Neural progenitor cell (in vitro differentiated cells): ENCODE results near the gene ZNF862. TPM values are rescaled to one million over a fixed set of nuclear protein-coding genes. Genes with fewer than 3 reads are reported as not detected.

Experiments used
- DNase-seq: peaks from one replicate; pipeline ENCODE4 v3.0.0-alpha.2; 2016; ENCODE audit warnings: low spot score
- H2AFZ ChIP-seq: fragments of 200-600 bp; sonication (generic); replicated peaks from 2 replicates; pipeline ENCODE4 v1.6.1; 2016; ENCODE audit warnings: antibody characterized with exemption
- H3F3A ChIP-seq: fragments of 200-600 bp; sonication (generic); 2 replicates; pipeline ENCODE4 v1.6.1; 2016; ENCODE audit warnings: antibody characterized with exemption, low read depth
- H3K27ac ChIP-seq: fragments of 200-600 bp; sonication (generic); 2 replicates; pipeline ENCODE4 v1.5.1; 2016; ENCODE audit warnings: mild to moderate bottlenecking
- H3K27me3 ChIP-seq: fragments of 200-600 bp; sonication (generic); 2 replicates; pipeline ENCODE4 v1.6.1; 2016; ENCODE audit warnings: mild to moderate bottlenecking, moderate library complexity
- H3K36me3 ChIP-seq: fragments of 200-600 bp; sonication (generic); 2 replicates; pipeline ENCODE4 v1.5.1; 2016
- H3K4me1 ChIP-seq: fragments of 200-600 bp; sonication (generic); 2 replicates; pipeline ENCODE4 v1.6.1; 2016; ENCODE audit warnings: mixed run types
- H3K4me2 ChIP-seq: fragments of 200-600 bp; sonication (generic); 2 replicates; pipeline ENCODE4 v1.6.1; 2016
- H3K4me3 ChIP-seq: fragments of 200-600 bp; sonication (generic); 2 replicates; pipeline ENCODE4 v1.5.1; 2016
- H3K79me2 ChIP-seq: fragments of 200-600 bp; sonication (generic); 2 replicates; pipeline ENCODE4 v1.6.1; 2016; ENCODE audit warnings: low read depth
- H3K9ac ChIP-seq: fragments of 200-600 bp; sonication (generic); 2 replicates; pipeline ENCODE4 v1.6.1; 2016
- H3K9me3 ChIP-seq: fragments of 200-600 bp; sonication (generic); 2 replicates; pipeline ENCODE4 v1.5.1; 2016; ENCODE audit warnings: low read depth
- H4K20me1 ChIP-seq: fragments of 200-600 bp; sonication (generic); 2 replicates; pipeline ENCODE4 v1.6.1; 2016; ENCODE audit warnings: low read depth
- H3K27ac Mint-ChIP-seq: 3 replicates; pipeline ENCODE4 v1.8.0; 2021; ENCODE audit warnings: mixed read lengths
- H3K27me3 Mint-ChIP-seq: 2 replicates; pipeline ENCODE4 v1.8.0; 2022; ENCODE audit warnings: low read depth, mild to moderate bottlenecking, inconsistent platforms, moderate library complexity, mixed read lengths; ENCODE audit not compliant: insufficient read depth
- H3K36me3 Mint-ChIP-seq: 3 replicates; pipeline ENCODE4 v1.8.0; 2021; ENCODE audit warnings: mixed read lengths
- H3K4me1 Mint-ChIP-seq: 3 replicates; pipeline ENCODE4 v1.8.0; 2021; ENCODE audit warnings: mixed read lengths
- H3K4me3 Mint-ChIP-seq: 3 replicates; pipeline ENCODE4 v1.8.0; 2021; ENCODE audit warnings: mild to moderate bottlenecking, moderate library complexity, mixed read lengths
- H3K9me3 Mint-ChIP-seq: 3 replicates; pipeline ENCODE4 v1.8.0; 2020; ENCODE audit warnings: mixed read lengths
- CTCF ChIP-seq: fragments of 200-600 bp; sonication (generic); IDR thresholded peaks from 2 replicates; pipeline ENCODE4 v1.5.1; 2017; ENCODE audit warnings: antibody characterized with exemption, mild to moderate bottlenecking
- EZH2 ChIP-seq: fragments of 200-600 bp; sonication (generic); IDR thresholded peaks from 2 replicates; pipeline ENCODE4 v1.6.1; 2017; ENCODE audit warnings: antibody characterized with exemption, mild to moderate bottlenecking, moderate library complexity
- EZH2phosphoT487 ChIP-seq: fragments of 200-600 bp; sonication (generic); IDR thresholded peaks from 2 replicates; pipeline ENCODE4 v1.6.1; 2017; ENCODE audit warnings: antibody characterized with exemption
- total RNA-seq: library from RNA; depleted of rRNA; stranded (reverse); fragments of >200 nt; gene quantifications from 2 replicates; pipeline ENCODE4 v1.2.3, GENCODE V29; 2015; ENCODE audit warnings: low replicate concordance

The ZNF862 gene
- total RNA-seq, 1 donor from 2014 or later: 5.9 TPM

GRCh38 chr7:149793261-149793660 lies 44.9 kb upstream of the ZNF862 start:
- Histone ChIP-seq H3K4me1 (no peaks in the 10 kb centered on the region), H3K9ac (no peak overlapping the region), H3K4me3 (no peak overlapping the region), H3K27ac (no peak overlapping the region), H3K36me3 (no peaks in the 10 kb centered on the region), H3K9me3 (no peaks in the 10 kb centered on the region), H2AFZ (no peak overlapping the region), H3K4me2 (no peak overlapping the region), H3F3A (no peaks in the 10 kb centered on the region), H3K79me2 (no peaks in the 10 kb centered on the region), H3K27me3 (peaks cover 45% of the 10 kb centered on the region), H4K20me1 (no peaks in the 10 kb centered on the region)
- H3K36me3 Mint-ChIP-seq: no peaks in the 10 kb centered on the region
- peaks cover 10% of the 10 kb centered on the region for H3K27me3 Mint-ChIP-seq
- no peaks in the 10 kb centered on the region for H3K9me3 Mint-ChIP-seq
- H3K4me1 Mint-ChIP-seq: peaks cover 22% of the 10 kb centered on the region
- no peak for TF ChIP-seq CTCF
- TF ChIP-seq EZH2phosphoT487: no peak
- no peak for TF ChIP-seq EZH2
- no peak overlapping the region for H3K27ac Mint-ChIP-seq
- no peak for DNase-seq
- H3K4me3 Mint-ChIP-seq: no peak overlapping the region

DNA sequence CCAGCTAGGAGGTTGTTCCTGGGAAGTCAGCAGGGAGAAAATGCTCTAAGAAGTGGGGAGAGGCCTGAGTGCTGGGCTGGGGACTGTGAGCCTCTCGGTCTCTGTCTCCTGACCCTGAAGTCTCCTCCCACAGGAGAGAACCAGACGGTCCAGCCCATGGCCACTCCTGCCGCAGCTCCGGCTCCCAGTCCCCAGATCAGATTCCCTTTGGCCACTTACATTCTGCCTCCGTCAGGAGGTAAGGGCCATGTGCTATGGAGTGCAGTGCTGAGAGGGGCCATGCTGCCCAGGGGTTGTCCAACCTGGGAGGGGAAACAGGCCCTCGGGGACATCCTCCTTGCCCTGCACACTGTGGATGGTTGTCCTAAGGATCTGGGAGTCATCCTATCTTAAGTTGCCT lies 43.5 kb upstream of the ZNF862 start:
- no peak for TF ChIP-seq EZH2
- no peak for TF ChIP-seq EZH2phosphoT487
- TF ChIP-seq CTCF: no peak
- no peak overlapping the region for H3K27ac ChIP-seq
- H3K36me3 Mint-ChIP-seq: no peaks in the 10 kb centered on the region
- H3K9me3 Mint-ChIP-seq: no peaks in the 10 kb centered on the region
- peak overlapping the region; percentile 40 for H3K27ac Mint-ChIP-seq
- H3K4me3 ChIP-seq: no peak overlapping the region
- no peak overlapping the region for H3K4me3 Mint-ChIP-seq
- no peaks in the 10 kb centered on the region for H4K20me1 ChIP-seq
- H3K4me1 ChIP-seq: no peaks in the 10 kb centered on the region
- H3K27me3 ChIP-seq: peaks cover 31% of the 10 kb centered on the region
- peak overlapping the region; percentile 50 for H2AFZ ChIP-seq
- no peaks in the 10 kb centered on the region for H3K9me3 ChIP-seq
- peaks cover 25% of the 10 kb centered on the region for H3K4me1 Mint-ChIP-seq
- H3K27me3 Mint-ChIP-seq: peaks cover 9% of the 10 kb centered on the region
- no peak overlapping the region for H3K9ac ChIP-seq
- no peaks in the 10 kb centered on the region for H3F3A ChIP-seq
- no peak overlapping the region for H3K4me2 ChIP-seq
- no peaks in the 10 kb centered on the region for H3K79me2 ChIP-seq
- no peaks in the 10 kb centered on the region for H3K36me3 ChIP-seq
- peak; percentile 33 for DNase-seq

- Mint-ChIP-seq H3K27ac (no peak overlapping the region), H3K9me3 (no peaks in the 10 kb centered on the region), H3K36me3 (no peaks in the 10 kb centered on the region), H3K4me1 (peaks cover 22% of the 10 kb centered on the region), H3K4me3 (no peak overlapping the region), H3K27me3 (peaks cover 7% of the 10 kb centered on the region)
- Histone ChIP-seq H3K9me3 (no peaks in the 10 kb centered on the region), H3K4me1 (no peaks in the 10 kb centered on the region), H3K4me2 (no peak overlapping the region), H3K9ac (no peak overlapping the region), H2AFZ (peak overlapping the region; percentile 50), H4K20me1 (no peaks in the 10 kb centered on the region), H3K79me2 (no peaks in the 10 kb centered on the region), H3K4me3 (no peak overlapping the region), H3K27ac (no peak overlapping the region), H3K27me3 (peaks cover 26% of the 10 kb centered on the region), H3K36me3 (no peaks in the 10 kb centered on the region), H3F3A (no peaks in the 10 kb centered on the region)
- no peak for DNase-seq
- TF ChIP-seq EZH2phosphoT487 (no peak), CTCF (no peak), EZH2 (no peak)
Observed at GRCh38 chr7:149795126-149795525, 43.0 kb upstream of the ZNF862 start.
